ENCODE results near the gene ERF.

ERF gene

DNA sequence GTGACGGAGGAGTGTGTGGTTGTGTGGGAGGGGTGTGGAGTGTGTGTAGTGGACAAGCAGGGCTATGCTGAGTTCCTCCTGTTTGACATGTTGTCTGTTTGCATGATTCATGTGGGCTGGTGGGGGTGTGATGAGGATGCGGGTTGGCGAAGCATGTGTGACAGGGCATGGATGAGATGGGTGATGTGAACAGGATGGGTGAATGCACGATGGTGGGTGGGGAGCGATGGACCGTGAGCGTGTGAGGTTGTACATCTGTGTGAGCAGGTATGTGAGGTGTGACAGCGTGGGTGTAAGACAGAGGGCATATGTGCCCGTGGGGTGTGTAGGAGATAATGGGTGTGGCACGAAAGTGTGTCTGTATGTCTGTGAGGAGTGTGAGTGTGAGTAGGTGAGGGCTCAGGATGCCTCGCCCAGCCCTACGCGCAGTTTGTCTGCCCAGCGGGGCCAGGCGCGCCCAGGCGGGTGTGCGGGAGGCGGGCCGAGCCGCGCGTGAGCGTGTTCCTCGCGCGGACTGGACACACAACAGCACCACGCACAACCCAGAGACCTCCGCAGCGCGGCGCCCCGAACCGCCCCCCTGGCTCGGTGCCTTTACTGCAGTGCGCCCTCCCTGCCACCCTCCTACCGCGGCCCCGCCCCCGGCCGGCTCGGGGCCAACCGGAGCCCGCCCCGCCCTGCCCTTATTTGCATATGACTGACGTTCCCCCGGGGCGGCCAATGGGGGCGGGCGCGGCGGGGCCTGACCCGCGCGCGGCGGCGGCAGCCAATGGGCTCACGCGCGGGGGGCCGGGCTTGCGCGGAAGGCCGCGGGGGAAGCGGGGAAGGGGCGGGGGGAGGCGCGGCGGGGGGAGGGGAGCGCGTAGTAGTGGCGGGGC, 28.5 kb upstream of the ERF start:
- H3K4me3 ChIP-seq (ENCODE audit: low read length) = peak overlapping the region; percentile 32
- DNase-seq (ENCODE audit: low read depth) = peak; percentile 66
- TF ChIP-seq CTCF (conservative IDR thresholded peaks at IDR 0.05; ENCODE audit: low read depth, low read length) = no peak

GRCh38 chr19:42282819-42283187, 27.9 kb upstream of the ERF start:
- DNase-seq (ENCODE audit: low read depth) = no peak
- peak overlapping the region; percentile 32 for H3K4me3 ChIP-seq (ENCODE audit: low read length)
- TF ChIP-seq CTCF (conservative IDR thresholded peaks at IDR 0.05; ENCODE audit: low read depth, low read length) = no peak

GRCh38 chr19:42281827-42282762, 27.2 kb upstream of the ERF start:
- TF ChIP-seq CTCF (conservative IDR thresholded peaks at IDR 0.05; ENCODE audit: low read depth, low read length) = no peak
- DNase-seq (ENCODE audit: low read depth) = peak; percentile 66
- H3K4me3 ChIP-seq (ENCODE audit: low read length) = peak overlapping the region; percentile 41

- TF ChIP-seq CTCF (conservative IDR thresholded peaks at IDR 0.05; ENCODE audit: low read depth, low read length) = no peak
- DNase-seq (ENCODE audit: low read depth) = no peak
- peak overlapping the region; percentile 41 for H3K4me3 ChIP-seq (ENCODE audit: low read length)
These were observed 26.4 kb upstream of the ERF start for GRCh38 chr19:42281146-42281826.

GRCh38 chr19:42280815-42281145, 25.9 kb upstream of the ERF start:
- no peak for DNase-seq (ENCODE audit: low read depth)
- H3K4me3 ChIP-seq (ENCODE audit: low read length) = peak overlapping the region; percentile 69
- TF ChIP-seq CTCF (conservative IDR thresholded peaks at IDR 0.05; ENCODE audit: low read depth, low read length) = no peak

DNA sequence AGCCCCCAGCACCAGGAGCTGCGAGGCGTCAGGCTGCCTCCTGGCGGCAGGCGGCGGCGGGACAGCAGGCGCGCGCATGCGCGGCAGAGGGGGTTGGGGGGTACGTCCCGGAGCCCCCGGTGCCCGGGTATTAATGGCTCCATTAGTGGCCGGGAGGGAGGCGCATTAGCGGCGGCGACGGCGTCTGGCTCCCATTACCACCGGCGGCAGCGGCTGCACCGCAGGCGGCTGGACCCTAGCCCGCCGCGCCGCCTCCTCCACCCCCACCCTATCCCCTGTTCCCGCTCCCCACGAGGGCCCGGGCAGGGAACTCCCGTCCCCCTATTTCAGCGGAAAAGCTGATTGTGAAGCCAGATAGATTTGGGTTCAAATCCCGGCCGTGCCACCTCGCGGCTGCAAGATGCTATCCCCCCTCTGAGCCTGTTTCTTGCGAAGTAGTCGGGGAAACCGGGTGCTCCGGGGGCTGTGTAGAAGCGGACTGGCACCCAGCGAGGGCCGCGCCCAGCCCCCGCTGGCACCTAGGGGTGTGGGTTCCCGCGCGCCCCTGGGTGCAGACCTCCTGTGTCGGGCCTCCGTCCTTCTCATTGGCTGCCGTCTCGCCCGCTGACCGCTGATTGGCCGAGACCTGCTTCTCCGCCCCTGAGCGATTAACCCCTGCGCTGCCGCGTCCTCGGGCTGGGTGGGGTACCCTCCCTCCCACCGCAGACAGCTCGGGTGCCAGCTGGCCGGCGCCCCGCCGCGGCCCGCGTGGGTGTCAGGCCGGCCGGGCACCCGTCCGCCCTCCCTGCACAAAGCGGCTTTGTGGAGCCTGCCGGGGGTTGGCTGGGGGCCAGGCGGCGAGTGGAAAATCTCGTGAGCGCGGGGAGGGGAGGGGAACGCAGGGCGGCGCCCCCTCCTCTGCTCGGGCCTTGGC, 25.2 kb upstream of the ERF start:
- peak overlapping the region; percentile 69 for H3K4me3 ChIP-seq (ENCODE audit: low read length)
- DNase-seq (ENCODE audit: low read depth) = peak; percentile 87
- peak; percentile 86 for TF ChIP-seq CTCF (conservative IDR thresholded peaks at IDR 0.05; ENCODE audit: low read depth, low read length)

Measured in retinal pigment epithelial cell (primary cell).